NCI-H82 treated with DMSO at 0.1 percent for 48 hours (cell line): ENCODE measurements around the gene ALLC.
"Not testable (repeated sequence)": the region's sequence is repeated elsewhere in the genome, so short reads cannot be mapped to it uniquely, and the experiment has no call there.

Experiments
- DNase-seq: peaks from one replicate; lab custom pipeline; 2025; ENCODE audit not compliant: unreplicated experiment; lab: John Stamatoyannopoulos, UW

Gene ALLC

DNA sequence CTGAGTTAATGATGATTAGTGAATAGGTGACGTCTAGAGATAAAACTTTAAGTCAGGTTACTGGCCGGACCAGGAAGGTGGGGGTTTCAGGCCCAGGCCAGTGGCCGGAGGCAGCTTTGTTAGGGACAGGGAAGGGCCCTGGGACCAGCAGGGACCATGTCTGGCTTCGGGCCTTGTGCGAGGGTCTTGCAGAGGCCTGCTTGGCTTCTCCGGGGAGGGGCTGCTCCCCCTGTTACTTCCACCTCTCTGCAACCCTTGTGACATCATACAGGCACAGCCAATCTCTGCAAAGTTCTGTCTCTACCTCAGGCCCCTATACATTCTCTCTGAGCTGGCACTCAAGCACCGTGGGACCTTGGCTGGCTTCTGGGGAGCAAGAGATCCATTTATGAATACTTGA, at the start of gene ALLC:
Gene ALLC, plus strand, starts transcription at position 320 of the 400 bp plus-strand sequence. CDS start 12,958 bp downstream, outside the sequence.
- no peak for DNase-seq

GRCh38 chr2:3608373-3609278, 49.4 kb upstream of the ALLC start:
- DNase-seq = peak; percentile 34

DNA sequence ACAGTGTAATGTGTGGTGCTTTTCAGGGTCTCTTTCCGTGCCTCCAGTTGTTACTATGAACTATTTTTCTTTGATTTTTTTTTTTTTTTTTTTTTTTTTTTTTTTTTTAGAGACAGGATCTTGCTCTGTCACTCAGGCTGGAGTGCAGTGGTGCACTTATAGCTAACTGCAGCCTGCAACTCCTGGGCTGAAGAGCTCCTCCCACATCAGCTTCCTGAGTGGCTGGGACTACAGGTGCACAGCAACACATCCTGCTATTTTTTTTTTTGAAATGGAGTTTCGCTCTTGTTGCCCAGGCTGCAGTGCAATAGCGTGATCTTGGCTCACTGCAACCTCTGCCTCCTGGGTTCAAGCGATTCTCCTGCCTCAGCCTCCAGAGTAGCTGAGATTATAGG, 48.7 kb upstream of the ALLC start:
- DNase-seq = not testable (repeated sequence)

DNA sequence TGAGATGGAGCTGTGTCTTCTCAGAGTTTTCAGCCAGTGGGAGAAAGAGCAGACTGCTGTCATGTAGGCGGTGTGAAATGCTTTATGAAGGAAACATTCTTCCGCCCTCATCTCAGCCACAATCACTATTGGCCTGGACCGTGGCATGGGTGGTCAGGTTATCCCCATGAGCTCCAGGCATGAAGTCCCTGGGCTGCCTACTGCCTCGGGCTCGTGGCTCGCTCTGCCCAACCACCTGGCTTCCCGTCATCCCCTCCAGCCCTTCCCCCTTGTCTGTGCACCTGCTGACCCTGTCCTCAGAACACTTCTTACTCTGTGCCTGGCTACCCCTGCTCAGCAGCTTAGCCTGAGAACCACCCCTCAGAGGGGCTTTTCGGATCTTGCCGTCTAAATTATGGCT, 47.6 kb upstream of the ALLC start:
- no peak for DNase-seq

GRCh38 chr2:3610881-3611505, 47.0 kb upstream of the ALLC start:
- no peak for DNase-seq

- peak; percentile 89 for DNase-seq
These were observed 46.4 kb upstream of the ALLC start for GRCh38 chr2:3611589-3611988.

GRCh38 chr2:3612639-3613523, 45.1 kb upstream of the ALLC start:
- no peak for DNase-seq

DNA sequence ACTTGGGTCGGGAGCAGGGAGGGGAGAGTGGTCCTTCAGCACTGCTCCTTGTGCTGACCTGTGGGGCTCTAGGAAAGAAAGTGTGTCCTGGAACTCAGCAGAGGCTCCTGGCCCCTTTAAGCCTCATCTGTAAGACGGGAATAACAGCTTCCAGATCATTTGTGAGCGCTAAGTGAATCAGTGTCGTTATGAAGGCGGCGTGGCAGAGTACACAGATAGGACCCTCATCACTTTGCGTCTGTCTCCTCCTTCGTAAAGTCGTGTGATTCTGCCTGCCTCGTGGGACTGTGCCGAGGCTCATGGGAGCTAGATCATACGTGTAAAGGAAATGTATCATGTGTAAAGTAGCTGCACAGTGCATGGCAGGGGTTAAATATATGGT, 44.5 kb upstream of the ALLC start:
- DNase-seq = no peak

DNA sequence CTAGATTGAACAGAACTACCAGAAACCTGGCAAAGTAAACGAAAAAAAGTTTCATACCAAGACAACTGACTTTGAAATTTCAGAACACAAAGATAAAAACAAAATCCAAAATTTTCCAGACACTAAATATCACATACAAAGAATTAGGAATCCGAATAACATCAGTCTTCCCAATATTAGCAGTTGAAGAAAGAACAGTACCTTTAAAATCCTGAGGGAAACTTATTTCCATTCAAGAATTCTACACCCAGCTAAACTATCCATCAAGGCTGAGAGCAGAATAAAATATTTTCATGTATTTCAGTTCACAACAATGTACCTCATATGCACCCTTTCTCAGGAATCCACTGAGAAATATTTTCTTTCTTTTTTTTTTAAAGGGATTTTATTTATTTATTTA, 43.3 kb upstream of the ALLC start:
- DNase-seq = not testable (repeated sequence)

- DNase-seq = not testable (repeated sequence)
These were observed 42.3 kb upstream of the ALLC start for GRCh38 chr2:3615541-3616200.

DNA sequence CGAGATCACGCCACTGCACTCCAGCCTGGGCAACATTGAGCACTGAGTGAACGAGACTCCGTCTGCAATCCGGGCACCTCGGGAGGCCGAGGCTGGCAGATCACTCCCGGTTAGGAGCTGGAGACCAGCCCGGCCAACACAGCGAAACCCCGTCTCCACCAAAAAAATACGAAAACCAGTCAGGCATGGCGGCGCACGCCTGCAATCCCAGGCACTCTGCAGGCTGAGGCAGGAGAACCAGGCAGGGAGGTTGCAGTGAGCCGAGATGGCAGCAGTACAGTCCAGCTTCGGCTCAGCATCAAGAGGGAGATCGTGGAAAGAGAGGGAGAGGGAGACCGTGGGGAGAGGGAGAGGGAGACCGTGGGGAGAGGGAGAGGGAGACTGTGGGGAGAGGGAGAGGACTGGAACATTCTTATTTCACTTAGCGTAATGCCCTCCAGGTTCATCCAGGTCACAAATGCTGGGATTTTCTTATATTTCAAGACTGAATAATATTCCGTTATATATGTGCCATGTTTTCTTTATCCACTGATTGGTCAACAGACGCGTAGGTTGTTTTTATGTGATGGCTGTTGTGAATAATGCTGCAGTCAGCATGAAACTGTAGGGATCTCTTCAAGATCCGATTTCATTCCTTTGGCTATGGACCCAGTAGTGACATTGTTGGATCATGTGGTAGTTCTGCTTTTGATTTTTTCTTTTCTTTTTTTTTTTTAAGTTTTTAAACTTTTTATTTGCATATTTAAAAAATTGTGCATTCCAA, 41.4 kb upstream of the ALLC start:
- not testable (repeated sequence) for DNase-seq

GRCh38 chr2:3617198-3617890, 40.7 kb upstream of the ALLC start:
- DNase-seq = no peak

GRCh38 chr2:3618367-3618766, 39.6 kb upstream of the ALLC start:
- no peak for DNase-seq

DNA sequence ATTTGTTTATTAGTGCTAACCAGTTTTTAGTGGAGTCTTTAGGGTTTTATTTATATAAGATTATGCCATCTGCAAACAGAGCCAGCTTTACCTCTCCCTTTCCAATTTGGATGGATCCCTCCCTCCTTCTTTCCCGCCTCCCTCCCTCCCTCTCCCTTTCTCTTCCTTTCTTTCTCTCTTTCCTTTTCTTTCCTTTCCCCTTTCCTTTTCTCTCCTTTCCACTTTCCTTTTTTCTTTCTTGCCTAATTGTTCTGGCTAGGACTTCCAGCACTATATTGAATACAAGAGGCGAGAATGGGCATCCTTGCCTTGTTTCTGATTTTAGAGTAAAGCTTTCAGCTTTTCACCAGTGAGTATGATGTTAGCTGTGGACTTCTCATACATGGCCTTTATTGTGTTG, 39.0 kb upstream of the ALLC start:
- no peak for DNase-seq

DNA sequence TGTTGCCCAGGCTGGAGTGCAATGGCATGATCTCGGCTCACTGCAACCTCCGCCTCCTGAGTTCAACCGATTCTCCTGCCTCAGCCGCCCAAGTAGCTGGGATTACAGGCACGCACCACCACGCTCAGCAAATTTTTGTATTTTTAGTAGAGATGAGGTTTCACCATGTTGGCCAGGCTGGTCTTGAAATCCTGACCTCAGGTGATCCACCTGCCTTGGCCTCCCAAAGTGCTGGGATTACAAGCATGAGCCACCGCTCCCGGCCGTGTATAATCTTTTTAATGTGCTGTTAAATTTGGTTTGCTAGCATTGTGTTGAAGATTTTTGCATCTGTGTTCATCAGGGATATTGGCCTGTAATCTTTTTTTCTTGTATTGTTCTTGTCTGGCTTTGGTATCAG, 38.3 kb upstream of the ALLC start:
- not testable (repeated sequence) for DNase-seq

GRCh38 chr2:3620834-3621233, 37.2 kb upstream of the ALLC start:
- no peak for DNase-seq

- no peak for DNase-seq
These were observed 35.0 kb upstream of the ALLC start for GRCh38 chr2:3622967-3623366.

DNA sequence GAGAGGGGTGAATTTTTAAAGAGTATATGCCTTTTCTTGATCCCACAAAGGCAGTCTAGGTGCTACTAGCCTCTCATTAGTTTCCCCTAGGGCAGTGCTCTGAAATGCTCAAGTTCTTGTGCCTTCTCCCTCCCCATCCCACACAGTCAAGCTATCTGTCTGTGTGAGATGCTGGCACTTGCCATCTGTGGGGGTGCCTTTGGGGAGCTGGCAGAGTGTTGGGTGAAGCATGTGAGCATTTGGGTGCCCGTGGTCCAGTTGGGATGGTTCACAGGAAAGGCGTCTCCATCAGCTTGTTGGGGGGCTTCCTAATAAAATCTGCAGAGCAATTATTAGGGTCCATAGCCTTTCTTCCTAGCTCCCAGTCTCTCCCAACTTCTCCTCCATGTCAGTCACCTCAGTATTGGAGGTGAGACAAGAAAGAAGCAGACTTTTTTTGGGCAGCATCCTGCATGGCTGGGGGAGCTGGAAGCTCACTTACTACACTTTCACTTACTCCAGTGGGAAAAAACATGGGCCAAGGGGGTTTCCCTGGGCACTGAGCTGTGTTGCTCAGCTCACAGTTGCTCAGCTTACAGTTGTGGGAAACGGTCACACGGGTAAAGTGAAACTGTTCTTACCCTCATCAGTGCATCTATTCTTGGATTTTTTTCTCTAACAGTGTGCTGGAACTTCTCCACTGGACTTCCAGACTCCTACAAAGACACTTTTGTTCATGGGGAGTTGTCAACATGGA, 33.8 kb upstream of the ALLC start:
- DNase-seq = no peak

DNA sequence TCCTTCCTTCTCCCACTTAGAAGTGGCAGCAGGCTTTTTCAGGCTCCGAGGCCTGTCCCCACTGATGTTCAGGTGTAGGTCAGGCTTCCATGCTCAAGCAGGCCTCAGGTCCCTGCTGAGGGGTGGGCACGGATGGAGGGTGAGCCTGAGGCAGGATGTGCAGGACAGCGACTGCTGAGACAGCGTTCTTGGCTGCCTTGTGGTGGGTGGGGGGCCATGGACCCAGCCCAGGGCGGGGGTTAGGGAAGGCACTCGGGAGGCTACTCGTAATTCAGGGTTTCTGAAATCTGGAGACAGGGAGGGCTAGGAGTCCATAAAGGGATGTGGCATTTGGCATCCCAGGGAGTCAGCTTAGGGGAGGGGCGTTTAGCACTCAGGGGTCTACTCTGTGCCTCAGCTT, 32.8 kb upstream of the ALLC start:
- no peak for DNase-seq
